GM21717 (cell line): Measurements from ENCODE around the gene BDH2.

Experiments used
- ATAC-seq: cut with Tn5 transposase; IDR thresholded peaks from one replicate; pipeline ENCODE4 v1.9.1; 2021; ENCODE audit warnings: mild to moderate bottlenecking, moderate library complexity; ENCODE audit not compliant: unreplicated experiment

The BDH2 gene

DNA sequence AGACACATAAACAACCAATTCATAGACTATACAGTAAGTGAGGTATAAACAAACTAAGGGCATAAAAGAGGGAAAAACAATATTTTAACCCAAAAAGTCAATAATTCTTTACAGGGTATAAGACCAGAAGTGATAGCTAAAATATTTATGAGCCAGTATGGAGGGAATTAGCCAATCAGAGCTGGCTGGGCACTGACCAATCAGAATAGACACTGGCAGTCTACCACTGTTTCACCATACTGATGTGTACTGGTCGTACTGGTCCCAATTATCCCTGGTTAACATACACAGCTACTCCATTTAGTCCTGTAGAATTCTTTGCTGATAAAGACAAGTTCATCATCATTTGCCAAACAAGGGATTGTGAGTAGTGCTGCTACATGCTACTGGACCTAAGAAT, 70.3 kb downstream of the BDH2 start:
- ATAC-seq, result no peak
